HepG2 (cell line): ENCODE data around the gene NECAP2. TPM values are rescaled to one million over a fixed set of nuclear protein-coding genes. Genes with fewer than 3 reads are reported as not detected.

Experiments
- CBX1 ChIP-seq: IDR thresholded peaks from one replicate; pipeline ENCODE4 v1.6.1; 2016; ENCODE audit warnings: antibody characterized with exemption, low read depth
- EP300 ChIP-seq, 3 experiments: sonication (generic) in 1 of 3; formaldehyde crosslinking in 1 of 3; IDR thresholded peaks; 2 replicates each; pipeline versions ENCODE4 v1.5.1 to v1.6.1; 2011 to 2020; ENCODE audit warnings: low read depth in 2 of 3, low read length in 2 of 3, borderline replicate concordance in 1 of 3, improper control_type of control experiment in 1 of 3, mild to moderate bottlenecking in 1 of 3, missing genetic modification reagents in 1 of 3, moderate library complexity in 1 of 3
- GFI1 ChIP-seq: sonication (generic); formaldehyde crosslinking; IDR thresholded peaks from 2 replicates; pipeline ENCODE4 v1.5.0; 2020; ENCODE audit warnings: missing genetic modification reagents, mild to moderate bottlenecking, borderline replicate concordance
- HNF4A ChIP-seq: sonication (generic); formaldehyde crosslinking; IDR thresholded peaks from 2 replicates; pipeline ENCODE4 v1.4.0; 2020; ENCODE audit warnings: missing genetic modification reagents
- HNRNPK ChIP-seq: fragments of 200-400 bp; formaldehyde crosslinking; IDR thresholded peaks from 2 replicates; pipeline ENCODE4 v1.6.1; 2018; ENCODE audit warnings: low read length, low read depth, moderate library complexity, mild to moderate bottlenecking; ENCODE audit not compliant: poor library complexity, severe bottlenecking
- MLXIP ChIP-seq: sonication (generic); formaldehyde crosslinking; IDR thresholded peaks from 2 replicates; pipeline ENCODE4 v1.9.0; 2021; ENCODE audit warnings: missing genetic modification reagents, borderline replicate concordance
- NCOA5 ChIP-seq: sonication (generic); formaldehyde crosslinking; IDR thresholded peaks from 2 replicates; pipeline ENCODE4 v1.4.0; 2020; ENCODE audit warnings: missing genetic modification reagents
- NFE2 ChIP-seq: sonication (generic); formaldehyde crosslinking; IDR thresholded peaks from 2 replicates; pipeline ENCODE4 v1.4.0; 2020; ENCODE audit warnings: missing genetic modification reagents
- NR0B2 ChIP-seq: sonication (generic); formaldehyde crosslinking; IDR thresholded peaks from 2 replicates; pipeline ENCODE4 v1.4.0; 2020; ENCODE audit warnings: mild to moderate bottlenecking, missing genetic modification reagents
- TEAD2 ChIP-seq: sonication (generic); formaldehyde crosslinking; IDR thresholded peaks from 2 replicates; pipeline ENCODE4 v1.9.0; 2021; ENCODE audit warnings: missing genetic modification reagents
- ZBTB20 ChIP-seq: sonication (generic); formaldehyde crosslinking; IDR thresholded peaks from 2 replicates; pipeline ENCODE4 v1.8.1; 2023; ENCODE audit warnings: missing genetic modification reagents, low read depth, mild to moderate bottlenecking, borderline replicate concordance
- ZHX2 ChIP-seq, 2 experiments: sonication (generic) in 1 of 2; formaldehyde crosslinking in 1 of 2; IDR thresholded peaks; 2 replicates each; pipeline versions ENCODE4 v1.6.1 to v1.9.0; 2014 to 2022; ENCODE audit warnings: antibody characterized with exemption in 1 of 2, borderline replicate concordance in 1 of 2, inconsistent platforms in 1 of 2, low read depth in 1 of 2, missing genetic modification reagents in 1 of 2
- ZNF143 ChIP-seq: sonication (generic); formaldehyde crosslinking; IDR thresholded peaks from 2 replicates; pipeline ENCODE4 v1.4.0; 2020; ENCODE audit warnings: missing genetic modification reagents
- ZNF335 ChIP-seq: sonication (generic); formaldehyde crosslinking; IDR thresholded peaks from 2 replicates; pipeline ENCODE4 v1.4.0; 2020; ENCODE audit warnings: missing genetic modification reagents
- ZNF367 ChIP-seq: sonication (generic); formaldehyde crosslinking; IDR thresholded peaks from 2 replicates; pipeline ENCODE4 v1.4.0; 2020; ENCODE audit warnings: missing genetic modification reagents, borderline replicate concordance
- ZNF616 ChIP-seq: sonication (generic); formaldehyde crosslinking; IDR thresholded peaks from 2 replicates; pipeline ENCODE4 v1.5.0; 2020; ENCODE audit warnings: low read depth, mild to moderate bottlenecking, missing genetic modification reagents
- ZNF850 ChIP-seq: sonication (generic); formaldehyde crosslinking; conservative IDR thresholded peaks from 2 replicates; pipeline ENCODE4 v1.9.0; 2021; ENCODE audit warnings: mild to moderate bottlenecking, missing genetic modification reagents
- polyA plus RNA-seq, 8 experiments: library from polyadenylated mRNA; depleted of rRNA in 3 of 8; stranded (reverse) in 7 of 8; unstranded in 1 of 8; fragments of >200 nt; fragmentation: Illumina TruSeq in 4 of 8; extraction: Trizol in 4 of 8; gene quantifications; 2 replicates each; pipeline versions ENCODE4 v1.2.1 to v1.2.3, GENCODE V29; 2011 to 2016; ENCODE audit warnings: low read depth in 4 of 8, missing spikeins in 1 of 8, mixed read lengths in 1 of 8; ENCODE audit not compliant: insufficient read depth in 1 of 8
- total RNA-seq, 5 experiments: library from RNA; depleted of rRNA; stranded (reverse); fragments of >200 nt; fragmentation: Illumina TruSeq; extraction: Trizol; gene quantifications; 2 replicates each; pipeline ENCODE4 v1.2.3, GENCODE V29; 2016; ENCODE audit warnings: low read depth in 1 of 5
- TF ChIP-seq, protein P1 (sequence below): IDR thresholded peaks from 2 replicates; pipeline ENCODE4 v1.6.1; 2016; ENCODE audit warnings: low read depth, borderline replicate concordance

The NECAP2 gene
- total and polyA plus RNA-seq, 2 of the 13 experiments (the other 11 are each of a cell fraction or from before 2014, with no cell fraction given): 38.5 to 52.3 TPM

DNA sequence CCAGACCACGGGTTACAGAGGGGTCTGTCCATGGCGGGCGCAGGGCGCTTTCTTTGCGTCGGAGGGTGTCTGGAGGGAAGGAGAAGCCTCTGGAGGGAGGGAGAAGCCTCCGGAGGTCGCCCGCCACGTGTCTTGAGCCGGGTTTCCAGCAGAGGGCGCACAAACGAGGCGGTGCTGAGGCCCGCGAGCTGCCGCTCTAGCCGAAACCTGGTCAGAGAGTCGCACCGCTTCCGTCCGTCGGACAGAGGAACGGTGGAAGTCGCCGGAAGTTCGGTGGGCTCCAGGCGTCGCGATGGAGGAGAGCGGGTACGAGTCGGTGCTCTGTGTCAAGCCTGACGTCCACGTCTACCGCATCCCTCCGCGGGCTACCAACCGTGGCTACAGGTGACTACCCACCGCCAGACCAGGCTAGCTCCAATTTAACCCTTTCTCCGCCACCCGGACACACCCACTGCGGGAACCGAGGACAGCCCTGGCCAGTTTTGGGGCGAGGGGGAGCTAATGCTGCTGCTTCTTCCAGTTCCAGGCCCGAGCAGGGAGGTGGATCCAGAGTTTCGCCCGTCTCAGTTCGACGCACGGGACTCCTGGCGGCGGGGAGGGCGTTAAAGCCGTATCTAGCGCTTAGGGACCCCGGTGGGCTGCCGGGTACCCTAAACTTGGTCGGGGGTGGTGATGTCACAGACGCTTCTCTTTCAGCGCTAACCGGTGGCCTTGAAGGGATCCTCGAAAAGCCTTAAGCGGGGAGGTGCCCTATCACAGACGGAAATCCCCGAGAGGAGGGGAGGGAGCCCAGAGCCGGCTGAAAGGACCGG is at the start of gene NECAP2 (continued):
- TF ChIP-seq ZNF616 (CRISPR knock-in tag): peak; percentile 57
- no peak for TF ChIP-seq ZNF850 (CRISPR knock-in tag)
- TF ChIP-seq ZHX2 (IDR thresholded peaks at IDR 0.05; ENCODE audit: low read depth): peak; percentile 82; the same call in 1 of the 2 replicates
- TF ChIP-seq ZHX2 (CRISPR knock-in tag; IDR thresholded peaks at IDR 0.05; ENCODE audit: borderline replicate concordance): no peak
- peak; percentile 85 for TF ChIP-seq CBX1
- no peak; the same call in 1 of the 2 replicates for TF ChIP-seq ZBTB20
- peak in 1 of 2 experiments; percentile 28; a peak in 2 of 4 replicates for TF ChIP-seq EP300 (IDR thresholded peaks at IDR 0.05; ENCODE audit: low read depth in 2 of 2, low read length in 2 of 2)
- 0 out of 2 replicates have a peak, but pooled peaks have one; percentile 47 for TF ChIP-seq EP300 (CRISPR knock-in tag; IDR thresholded peaks at IDR 0.05; ENCODE audit: borderline replicate concordance)
- no peak; the same call in 1 of the 2 replicates for TF ChIP-seq ZNF335
- no peak; the same call in 1 of the 2 replicates for TF ChIP-seq ZNF367 (CRISPR knock-in tag)
- TF ChIP-seq GFI1 (CRISPR knock-in tag): peak; percentile 70; the same call in 1 of the 2 replicates
- peak; percentile 27; the same call in 1 of the 2 replicates for TF ChIP-seq HNF4A
- TF ChIP-seq MLXIP (CRISPR knock-in tag): no peak
- TF ChIP-seq, protein P1, sequence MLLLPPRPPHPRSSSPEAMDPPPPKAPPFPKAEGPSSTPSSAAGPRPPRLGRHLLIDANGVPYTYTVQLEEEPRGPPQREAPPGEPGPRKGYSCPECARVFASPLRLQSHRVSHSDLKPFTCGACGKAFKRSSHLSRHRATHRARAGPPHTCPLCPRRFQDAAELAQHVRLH (CRISPR knock-in tag): peak; percentile 90
- TF ChIP-seq ZNF143 (CRISPR knock-in tag): peak; percentile 46
- TF ChIP-seq HNRNPK: no peak
- TF ChIP-seq TEAD2 (CRISPR knock-in tag): no peak
- TF ChIP-seq NFE2 (CRISPR knock-in tag): no peak
- TF ChIP-seq NR0B2: 0 out of 2 replicates have a peak, but pooled peaks have one; percentile 39
- TF ChIP-seq NCOA5 (CRISPR knock-in tag): no peak
